ENCODE results near the gene ROCK1. TPM values are rescaled to one million over a fixed set of nuclear protein-coding genes. Genes with fewer than 3 reads are reported as not detected.

Gene ROCK1
- total RNA-seq, 1 donor from 2014 or later = 59.9 TPM

DNA sequence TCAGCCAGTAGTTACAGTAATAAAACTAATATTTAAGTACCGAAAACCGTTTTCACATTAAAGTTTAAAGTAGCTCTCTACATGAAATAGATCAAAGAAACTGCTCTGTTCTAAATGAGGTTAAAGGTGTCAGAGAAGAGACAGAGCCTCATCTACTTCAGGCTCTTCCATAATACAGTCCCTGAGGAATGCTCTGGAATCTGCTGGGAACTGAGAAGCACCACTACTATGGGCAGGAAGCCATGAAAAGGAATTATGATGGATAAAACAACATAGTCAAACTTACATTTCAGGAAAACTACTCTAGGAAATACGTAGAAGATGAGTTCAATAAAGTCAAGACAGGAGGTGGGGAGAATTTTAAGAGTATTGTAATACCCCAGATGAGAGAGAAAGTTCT, 60.0 kb downstream of the ROCK1 start:
- no peaks in the 10 kb centered on the region for H3K9me3 Mint-ChIP-seq (ENCODE audit: unreplicated experiment)
- DNase-seq = no peak
- TF ChIP-seq, protein P1, sequence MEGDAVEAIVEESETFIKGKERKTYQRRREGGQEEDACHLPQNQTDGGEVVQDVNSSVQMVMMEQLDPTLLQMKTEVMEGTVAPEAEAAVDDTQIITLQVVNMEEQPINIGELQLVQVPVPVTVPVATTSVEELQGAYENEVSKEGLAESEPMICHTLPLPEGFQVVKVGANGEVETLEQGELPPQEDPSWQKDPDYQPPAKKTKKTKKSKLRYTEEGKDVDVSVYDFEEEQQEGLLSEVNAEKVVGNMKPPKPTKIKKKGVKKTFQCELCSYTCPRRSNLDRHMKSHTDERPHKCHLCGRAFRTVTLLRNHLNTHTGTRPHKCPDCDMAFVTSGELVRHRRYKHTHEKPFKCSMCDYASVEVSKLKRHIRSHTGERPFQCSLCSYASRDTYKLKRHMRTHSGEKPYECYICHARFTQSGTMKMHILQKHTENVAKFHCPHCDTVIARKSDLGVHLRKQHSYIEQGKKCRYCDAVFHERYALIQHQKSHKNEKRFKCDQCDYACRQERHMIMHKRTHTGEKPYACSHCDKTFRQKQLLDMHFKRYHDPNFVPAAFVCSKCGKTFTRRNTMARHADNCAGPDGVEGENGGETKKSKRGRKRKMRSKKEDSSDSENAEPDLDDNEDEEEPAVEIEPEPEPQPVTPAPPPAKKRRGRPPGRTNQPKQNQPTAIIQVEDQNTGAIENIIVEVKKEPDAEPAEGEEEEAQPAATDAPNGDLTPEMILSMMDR (IDR thresholded peaks at IDR 0.05; ENCODE audit: partially characterized antibody, unreplicated experiment) = no peak
- no peak overlapping the region for H3K4me3 Mint-ChIP-seq (ENCODE audit: unreplicated experiment)
- H3K4me1 Mint-ChIP-seq (ENCODE audit: low read depth, unreplicated experiment) = peaks cover 6% of the 10 kb centered on the region
- H3K36me3 Mint-ChIP-seq (ENCODE audit: unreplicated experiment) = no peaks in the 10 kb centered on the region
- no peak overlapping the region for H3K27ac Mint-ChIP-seq (ENCODE audit: unreplicated experiment)
- no peaks in the 10 kb centered on the region for H3K27me3 Mint-ChIP-seq (ENCODE audit: unreplicated experiment)

DNA sequence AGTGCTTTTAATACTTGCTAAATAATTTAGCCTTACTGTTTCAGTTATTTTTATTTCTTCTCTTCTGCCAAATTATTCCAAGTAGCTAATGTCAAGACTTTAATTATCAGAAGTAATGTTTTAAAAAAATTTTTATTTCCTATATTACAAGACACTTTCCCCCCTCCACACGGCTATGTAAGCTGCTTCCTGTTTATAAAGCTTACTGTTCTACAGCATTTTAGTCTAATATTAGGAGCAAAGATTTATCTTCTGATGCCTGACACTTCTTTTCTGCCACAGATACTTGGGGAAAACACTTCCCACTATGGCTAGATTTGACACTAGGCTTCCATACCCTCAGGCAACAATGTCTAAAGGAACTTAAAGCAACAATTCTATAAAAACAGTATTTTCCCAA, 62.3 kb downstream of the ROCK1 start:
- no peaks in the 10 kb centered on the region for H3K27me3 Mint-ChIP-seq (ENCODE audit: unreplicated experiment)
- no peaks in the 10 kb centered on the region for H3K9me3 Mint-ChIP-seq (ENCODE audit: unreplicated experiment)
- H3K4me1 Mint-ChIP-seq (ENCODE audit: low read depth, unreplicated experiment) = peaks cover 11% of the 10 kb centered on the region
- DNase-seq = no peak
- no peak overlapping the region for H3K27ac Mint-ChIP-seq (ENCODE audit: unreplicated experiment)
- TF ChIP-seq, protein P1 (IDR thresholded peaks at IDR 0.05; ENCODE audit: partially characterized antibody, unreplicated experiment) = no peak
- no peaks in the 10 kb centered on the region for H3K36me3 Mint-ChIP-seq (ENCODE audit: unreplicated experiment)
- no peak overlapping the region for H3K4me3 Mint-ChIP-seq (ENCODE audit: unreplicated experiment)

DNA sequence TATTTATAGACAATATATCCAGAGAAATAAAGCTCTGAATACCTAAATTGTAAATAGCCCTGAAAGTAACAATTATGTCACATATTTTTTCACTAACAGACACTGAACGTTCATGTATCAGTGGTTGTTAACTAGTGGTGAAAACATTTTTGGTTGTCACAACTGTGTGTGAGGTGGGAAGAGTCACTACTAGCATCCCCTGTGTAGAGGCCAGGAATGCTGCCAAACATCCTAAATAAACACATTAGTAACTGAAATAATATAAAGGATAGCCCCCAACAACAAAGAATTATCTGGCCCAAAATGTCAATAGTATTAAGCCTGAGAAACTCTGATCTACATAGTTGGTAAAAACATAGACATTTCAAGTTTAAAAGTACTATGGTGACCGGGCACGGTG, 64.5 kb downstream of the ROCK1 start:
- H3K36me3 Mint-ChIP-seq (ENCODE audit: unreplicated experiment) = no peaks in the 10 kb centered on the region
- H3K4me3 Mint-ChIP-seq (ENCODE audit: unreplicated experiment) = no peak overlapping the region
- TF ChIP-seq, protein P1 (IDR thresholded peaks at IDR 0.05; ENCODE audit: partially characterized antibody, unreplicated experiment) = no peak
- H3K4me1 Mint-ChIP-seq (ENCODE audit: low read depth, unreplicated experiment) = peaks cover 11% of the 10 kb centered on the region
- DNase-seq = no peak
- peak overlapping the region; percentile 63 for H3K27ac Mint-ChIP-seq (ENCODE audit: unreplicated experiment)
- no peaks in the 10 kb centered on the region for H3K9me3 Mint-ChIP-seq (ENCODE audit: unreplicated experiment)
- H3K27me3 Mint-ChIP-seq (ENCODE audit: unreplicated experiment) = no peaks in the 10 kb centered on the region

DNA sequence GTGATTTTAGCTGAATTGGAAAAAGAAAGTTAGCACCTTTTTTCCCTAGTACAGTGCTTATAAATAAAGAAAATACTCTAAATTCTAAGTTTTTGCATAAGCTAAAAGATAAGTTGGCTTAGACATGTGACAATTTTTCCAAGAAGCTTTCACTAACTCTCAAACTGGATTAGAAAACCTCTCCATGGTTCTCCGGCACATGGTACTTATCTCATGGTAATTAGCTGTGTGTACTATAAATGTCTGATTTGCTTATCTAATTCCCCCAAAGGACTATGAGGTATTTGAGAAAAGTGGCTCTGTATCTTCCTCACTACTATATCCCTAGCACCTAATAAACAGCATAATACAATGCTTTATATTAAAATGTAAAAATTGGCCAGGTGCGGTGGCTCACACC, 71.1 kb downstream of the ROCK1 start:
- no peaks in the 10 kb centered on the region for H3K36me3 Mint-ChIP-seq (ENCODE audit: unreplicated experiment)
- H3K9me3 Mint-ChIP-seq (ENCODE audit: unreplicated experiment) = no peaks in the 10 kb centered on the region
- H3K4me1 Mint-ChIP-seq (ENCODE audit: low read depth, unreplicated experiment) = no peaks in the 10 kb centered on the region
- H3K27ac Mint-ChIP-seq (ENCODE audit: unreplicated experiment) = no peak overlapping the region
- DNase-seq = no peak
- TF ChIP-seq, protein P1 (IDR thresholded peaks at IDR 0.05; ENCODE audit: partially characterized antibody, unreplicated experiment) = no peak
- H3K27me3 Mint-ChIP-seq (ENCODE audit: unreplicated experiment) = no peaks in the 10 kb centered on the region
- H3K4me3 Mint-ChIP-seq (ENCODE audit: unreplicated experiment) = no peak overlapping the region

DNA sequence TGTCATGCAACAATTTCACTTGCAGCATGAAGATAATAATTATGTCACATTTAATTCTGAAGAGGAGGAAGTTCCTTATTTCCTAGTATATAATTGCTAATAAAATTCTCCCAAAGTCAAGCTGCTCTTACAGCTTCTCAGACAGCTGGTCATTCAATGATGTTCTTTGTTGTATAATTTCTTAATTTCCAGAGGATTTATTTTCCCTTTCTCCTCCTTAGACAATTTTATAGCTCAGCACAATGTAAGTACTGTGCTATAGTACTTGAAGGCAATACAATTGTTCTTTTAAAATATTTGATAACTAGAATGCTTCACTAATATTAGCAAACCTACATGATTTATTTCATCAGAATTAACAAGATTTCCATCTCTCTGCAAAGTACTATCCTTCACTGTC, 73.4 kb downstream of the ROCK1 start:
- H3K4me3 Mint-ChIP-seq (ENCODE audit: unreplicated experiment) = no peak overlapping the region
- H3K27ac Mint-ChIP-seq (ENCODE audit: unreplicated experiment) = no peak overlapping the region
- no peak for DNase-seq
- peaks cover 2% of the 10 kb centered on the region for H3K36me3 Mint-ChIP-seq (ENCODE audit: unreplicated experiment)
- H3K4me1 Mint-ChIP-seq (ENCODE audit: low read depth, unreplicated experiment) = no peaks in the 10 kb centered on the region
- no peaks in the 10 kb centered on the region for H3K27me3 Mint-ChIP-seq (ENCODE audit: unreplicated experiment)
- TF ChIP-seq, protein P1 (IDR thresholded peaks at IDR 0.05; ENCODE audit: partially characterized antibody, unreplicated experiment) = no peak
- H3K9me3 Mint-ChIP-seq (ENCODE audit: unreplicated experiment) = peaks cover 1% of the 10 kb centered on the region
